Effector CD4-positive, alpha-beta T cell (primary cell): ENCODE data around the gene NSDHL.

Experiments
- DNase-seq: peaks from one replicate; pipeline ENCODE4 v3.0.0-alpha.2; 2020

Gene NSDHL

GRCh38 chrX:152915541-152916241, 84.8 kb downstream of the NSDHL start:
- no peak for DNase-seq

GRCh38 chrX:152917656-152918579, 87.1 kb downstream of the NSDHL start:
- no peak for DNase-seq

GRCh38 chrX:152918707-152919106, 87.8 kb downstream of the NSDHL start:
- no peak for DNase-seq
